NB4 (cell line): Measurements from ENCODE around the gene AUTS2.

Experiments used
- POLR2A ChIP-seq: IDR thresholded peaks from 2 replicates; pipeline ENCODE4 v1.6.1; 2011; ENCODE audit warnings: mild to moderate bottlenecking; ENCODE audit not compliant: insufficient read length; ENCODE audit errors: extremely low read depth
- TF ChIP-seq, protein P1 (sequence below): IDR thresholded peaks from one replicate; pipeline ENCODE4 v1.5.1; 2012; ENCODE audit warnings: low read depth, low read length
- TF ChIP-seq, protein P2 (sequence below): IDR thresholded peaks from 2 replicates; pipeline ENCODE4 v1.6.1; 2011; ENCODE audit warnings: low read depth, low read length

DNA sequence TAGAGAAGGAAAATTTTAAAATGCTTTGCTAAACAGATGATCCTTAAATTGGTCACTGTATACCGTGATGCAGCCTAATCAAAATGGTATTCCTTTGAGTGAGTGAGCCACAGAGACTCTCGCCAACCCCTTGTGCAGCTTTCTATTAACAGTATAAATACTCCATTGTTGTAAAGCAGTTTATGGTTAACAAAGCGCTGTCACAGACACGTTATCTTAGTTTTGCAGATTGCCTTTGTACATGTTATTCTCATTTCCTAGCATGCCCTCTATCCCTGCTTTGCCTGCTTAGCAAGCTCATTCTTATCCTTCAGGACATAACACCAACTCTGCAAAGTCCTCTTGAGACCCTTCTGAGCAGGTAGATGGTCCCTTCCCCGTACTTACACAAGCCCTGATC, 694.4 kb downstream of the AUTS2 start:
- TF ChIP-seq POLR2A, result no peak
- TF ChIP-seq, protein P1, sequence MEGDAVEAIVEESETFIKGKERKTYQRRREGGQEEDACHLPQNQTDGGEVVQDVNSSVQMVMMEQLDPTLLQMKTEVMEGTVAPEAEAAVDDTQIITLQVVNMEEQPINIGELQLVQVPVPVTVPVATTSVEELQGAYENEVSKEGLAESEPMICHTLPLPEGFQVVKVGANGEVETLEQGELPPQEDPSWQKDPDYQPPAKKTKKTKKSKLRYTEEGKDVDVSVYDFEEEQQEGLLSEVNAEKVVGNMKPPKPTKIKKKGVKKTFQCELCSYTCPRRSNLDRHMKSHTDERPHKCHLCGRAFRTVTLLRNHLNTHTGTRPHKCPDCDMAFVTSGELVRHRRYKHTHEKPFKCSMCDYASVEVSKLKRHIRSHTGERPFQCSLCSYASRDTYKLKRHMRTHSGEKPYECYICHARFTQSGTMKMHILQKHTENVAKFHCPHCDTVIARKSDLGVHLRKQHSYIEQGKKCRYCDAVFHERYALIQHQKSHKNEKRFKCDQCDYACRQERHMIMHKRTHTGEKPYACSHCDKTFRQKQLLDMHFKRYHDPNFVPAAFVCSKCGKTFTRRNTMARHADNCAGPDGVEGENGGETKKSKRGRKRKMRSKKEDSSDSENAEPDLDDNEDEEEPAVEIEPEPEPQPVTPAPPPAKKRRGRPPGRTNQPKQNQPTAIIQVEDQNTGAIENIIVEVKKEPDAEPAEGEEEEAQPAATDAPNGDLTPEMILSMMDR, result no peak
- TF ChIP-seq, protein P2, sequence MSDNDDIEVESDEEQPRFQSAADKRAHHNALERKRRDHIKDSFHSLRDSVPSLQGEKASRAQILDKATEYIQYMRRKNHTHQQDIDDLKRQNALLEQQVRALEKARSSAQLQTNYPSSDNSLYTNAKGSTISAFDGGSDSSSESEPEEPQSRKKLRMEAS, result no peak
